H1 (cell line): ENCODE results near the gene MAGI2. TPM values are rescaled to one million over a fixed set of nuclear protein-coding genes. Genes with fewer than 3 reads are reported as not detected.

Experiments
- CTCF ChIA-PET: fragments of 300-600 bp; sonication (Branson Sonifier 250); formaldehyde crosslinking; loops from one replicate; lab custom pipeline; 2021; ENCODE audit not compliant: partially characterized antibody; lab: Charles Lee
- POLR2A ChIA-PET: fragments of 300-600 bp; sonication (Branson Sonifier 250); formaldehyde crosslinking; loops from one replicate; lab custom pipeline; 2021; ENCODE audit warnings: inconsistent platforms; ENCODE audit not compliant: partially characterized antibody; lab: Charles Lee
- DNase-seq, 2 experiments: peaks; one replicate each; pipeline versions ENCODE4 v3.0.0 to v3.0.0-alpha.2; 2010 to 2022; ENCODE audit warnings: low spot score in 2 of 2, low read depth in 1 of 2, mixed read lengths in 1 of 2
- FAIRE-seq: peaks from 2 replicates; lab custom pipeline; 2011; peaks lifted over from hg19 to GRCh38; lab: Jason Lieb, UNC
- H2AFZ ChIP-seq: 2 replicates; pipeline ENCODE4 v1.8.1; 2012; ENCODE audit warnings: low read length, inconsistent platforms
- H2AK5ac ChIP-seq: 2 replicates; pipeline ENCODE4 v1.6.1; 2013; ENCODE audit warnings: low read depth, low read length
- H2BK120ac ChIP-seq: replicated peaks from 2 replicates; pipeline ENCODE3; 2013; ENCODE audit warnings: low read depth, low read length, inconsistent platforms
- H2BK12ac ChIP-seq: 2 replicates; pipeline ENCODE4 v1.6.1; 2013; ENCODE audit warnings: low read depth, low read length
- H2BK15ac ChIP-seq: 2 replicates; pipeline ENCODE4 v1.6.1; 2013; ENCODE audit warnings: low read length
- H2BK20ac ChIP-seq: 2 replicates; pipeline ENCODE4 v1.6.1; 2013; ENCODE audit warnings: low read length
- H2BK5ac ChIP-seq: 2 replicates; pipeline ENCODE4 v1.6.1; 2013; ENCODE audit warnings: low read depth, low read length
- H3K14ac ChIP-seq: 2 replicates; pipeline ENCODE4 v1.6.1; 2013; ENCODE audit warnings: inconsistent platforms; ENCODE audit not compliant: insufficient read length
- H3K18ac ChIP-seq: 2 replicates; pipeline ENCODE4 v1.6.1; 2013; ENCODE audit warnings: low read length; ENCODE audit errors: extremely low read depth
- H3K23ac ChIP-seq: 2 replicates; pipeline ENCODE4 v1.6.1; 2013; ENCODE audit warnings: inconsistent platforms; ENCODE audit not compliant: insufficient read length
- H3K23me2 ChIP-seq: 2 replicates; pipeline ENCODE4 v1.6.1; 2013; ENCODE audit warnings: low read depth, low read length
- H3K27ac ChIP-seq: 2 replicates; pipeline ENCODE4 v1.6.1; 2011; ENCODE audit warnings: low read depth, low read length, inconsistent platforms
- H3K27me3 ChIP-seq, 4 experiments: replicated peaks in 1 of 4; 1 replicate in 1 of 4; 2 replicates in 3 of 4; pipeline versions ENCODE4 v1.6.1 to v1.8.1; 2011 to 2013; ENCODE audit warnings: low read length in 3 of 4, mild to moderate bottlenecking in 3 of 4, inconsistent platforms in 2 of 4, mixed read lengths in 2 of 4, moderate library complexity in 1 of 4; ENCODE audit not compliant: control insufficient read depth in 3 of 4, insufficient read depth in 3 of 4; ENCODE audit errors: extremely low read depth in 1 of 4
- H3K36me3 ChIP-seq, 4 experiments: 2 replicates each; pipeline versions ENCODE4 v1.6.1 to v1.8.1; 2011 to 2013; ENCODE audit warnings: mild to moderate bottlenecking in 4 of 4, low read length in 3 of 4, moderate library complexity in 2 of 4, control low read depth in 1 of 4, inconsistent platforms in 1 of 4; ENCODE audit not compliant: insufficient read depth in 4 of 4, control insufficient read depth in 2 of 4
- H3K4ac ChIP-seq: replicated peaks from 2 replicates; pipeline ENCODE3; 2013; ENCODE audit warnings: low read length, low read depth, mixed read lengths, inconsistent platforms; ENCODE audit not compliant: insufficient read length
- H3K4me1 ChIP-seq, 4 experiments: replicated peaks in 1 of 4; 1 replicate in 1 of 4; 2 replicates in 3 of 4; pipeline versions ENCODE4 v1.6.1 to v1.8.1; 2011 to 2013; ENCODE audit warnings: low read length in 3 of 4, inconsistent platforms in 2 of 4, mixed read lengths in 1 of 4; ENCODE audit not compliant: insufficient read depth in 4 of 4, control insufficient read depth in 3 of 4
- H3K4me2 ChIP-seq, 2 experiments: 2 replicates each; pipeline versions ENCODE4 v1.6.1 to v1.8.1; 2011 to 2013; ENCODE audit warnings: low read depth in 2 of 2, low read length in 2 of 2, control low read depth in 1 of 2, inconsistent platforms in 1 of 2, mild to moderate bottlenecking in 1 of 2; ENCODE audit not compliant: insufficient read depth in 1 of 2
- H3K4me3 ChIP-seq, 4 experiments: fragments of 200-600, 300-600 bp in 1 of 4; sonication (generic), shearing (Covaris generic), sonication (Bioruptor Twin) in 1 of 4; 2 replicates each; pipeline versions ENCODE4 v1.5.1 to v1.8.1; 2011 to 2016; ENCODE audit warnings: low read length in 4 of 4, low read depth in 3 of 4, control low read depth in 2 of 4, inconsistent platforms in 2 of 4, mild to moderate bottlenecking in 2 of 4, mixed read lengths in 1 of 4, moderate library complexity in 1 of 4; ENCODE audit not compliant: insufficient read depth in 2 of 4; ENCODE audit errors: extremely low read depth in 1 of 4
- H3K56ac ChIP-seq: replicated peaks from 2 replicates; pipeline ENCODE3; 2013; ENCODE audit warnings: low read depth, mild to moderate bottlenecking, mixed read lengths, low read length, inconsistent platforms; ENCODE audit not compliant: insufficient read length
- H3K79me1 ChIP-seq: 2 replicates; pipeline ENCODE4 v1.6.1; 2013; ENCODE audit warnings: low read depth, low read length, control low read depth
- H3K79me2 ChIP-seq, 2 experiments: 2 replicates each; pipeline versions ENCODE4 v1.6.1 to v1.8.1; 2012 to 2013; ENCODE audit warnings: low read length in 2 of 2, mild to moderate bottlenecking in 2 of 2, inconsistent platforms in 1 of 2; ENCODE audit not compliant: insufficient read depth in 2 of 2, control insufficient read depth in 1 of 2
- H3K9ac ChIP-seq, 4 experiments: replicated peaks in 1 of 4; 1 replicate in 1 of 4; 2 replicates in 3 of 4; pipeline versions ENCODE4 v1.6.1 to v1.8.1; 2011 to 2013; ENCODE audit warnings: low read depth in 3 of 4, low read length in 3 of 4, control low read depth in 2 of 4, mild to moderate bottlenecking in 2 of 4, moderate library complexity in 2 of 4, inconsistent platforms in 1 of 4; ENCODE audit errors: extremely low read depth in 1 of 4
- H3K9me3 ChIP-seq, 2 experiments: 2 replicates each; pipeline versions ENCODE4 v1.6.1 to v1.8.1; 2012 to 2013; ENCODE audit warnings: mild to moderate bottlenecking in 2 of 2, moderate library complexity in 2 of 2, control low read depth in 1 of 2, inconsistent platforms in 1 of 2, low read depth in 1 of 2, low read length in 1 of 2, mixed read lengths in 1 of 2; ENCODE audit not compliant: insufficient read depth in 2 of 2
- H4K20me1 ChIP-seq, 2 experiments: replicated peaks in 1 of 2; 2 replicates each; pipeline versions ENCODE3 to v1.8.1; 2011 to 2013; ENCODE audit warnings: inconsistent platforms in 2 of 2, low read length in 2 of 2, mild to moderate bottlenecking in 1 of 2; ENCODE audit not compliant: insufficient read depth in 2 of 2, control insufficient read depth in 1 of 2
- H4K5ac ChIP-seq: 2 replicates; pipeline ENCODE4 v1.6.1; 2013; ENCODE audit warnings: low read length, low read depth, mixed read lengths, inconsistent platforms; ENCODE audit not compliant: insufficient read length
- H4K8ac ChIP-seq: 2 replicates; pipeline ENCODE4 v1.8.0; 2013; ENCODE audit warnings: mild to moderate bottlenecking, moderate library complexity, low read length, inconsistent platforms; ENCODE audit not compliant: insufficient read depth; ENCODE audit errors: extremely low read depth
- H4K91ac ChIP-seq: replicated peaks from 2 replicates; pipeline ENCODE3; 2013; ENCODE audit warnings: low read length, mixed read lengths, inconsistent platforms; ENCODE audit not compliant: insufficient read length
- MAFK ChIP-seq: IDR thresholded peaks from 2 replicates; pipeline ENCODE4 v1.6.1; 2012; ENCODE audit warnings: low read depth, mild to moderate bottlenecking, improper control_type of control experiment, low read length
- WGBS, 2 experiments: shearing (Covaris generic) in 1 of 2; methylation state at CpG; one replicate each; pipeline versions ENCODE4 v1.1.6 to v1.1.7; 2013 to 2015; ENCODE audit warnings: low lambda C conversion rate in 2 of 2, mixed read lengths in 2 of 2, inconsistent platforms in 1 of 2, low coverage in 1 of 2, missing lambda C conversion rate in 1 of 2; ENCODE audit not compliant: insufficient replicate concordance in 2 of 2, insufficient coverage in 1 of 2, insufficient read length in 1 of 2; ENCODE audit errors: extremely low coverage in 1 of 2, missing lambda C conversion rate in 1 of 2; 5-methylcytosine and 5-hydroxymethylcytosine counted together
- polyA plus RNA-seq, 7 experiments: library from polyadenylated mRNA; depleted of rRNA in 3 of 7; stranded (reverse) in 5 of 7; unstranded in 2 of 7; fragments of >200 nt in 5 of 7; fragments of 200-250 nt in 2 of 7; gene quantifications; 1 replicate in 5 of 7; 2 replicates in 1 of 7; 4 replicates in 1 of 7; pipeline versions ENCODE4 v1.2.1 to v1.2.3, GENCODE V29; 2011 to 2013; ENCODE audit warnings: missing spikeins in 2 of 7, mixed read lengths in 2 of 7
- total RNA-seq: library from RNA; stranded (reverse); fragmentation: NEBNext Ultra II Directional; extraction: Animal tissue kit (Norgen Biotek cat#: 25700); gene quantifications from 2 replicates; pipeline ENCODE4 v1.2.1, GENCODE V29; 2021

The MAGI2 gene
- total and polyA plus RNA-seq, 2 of the 8 experiments (the other 6 are each of a cell fraction or from before 2014, with no cell fraction given), result 6.0 to 27.3 TPM

DNA sequence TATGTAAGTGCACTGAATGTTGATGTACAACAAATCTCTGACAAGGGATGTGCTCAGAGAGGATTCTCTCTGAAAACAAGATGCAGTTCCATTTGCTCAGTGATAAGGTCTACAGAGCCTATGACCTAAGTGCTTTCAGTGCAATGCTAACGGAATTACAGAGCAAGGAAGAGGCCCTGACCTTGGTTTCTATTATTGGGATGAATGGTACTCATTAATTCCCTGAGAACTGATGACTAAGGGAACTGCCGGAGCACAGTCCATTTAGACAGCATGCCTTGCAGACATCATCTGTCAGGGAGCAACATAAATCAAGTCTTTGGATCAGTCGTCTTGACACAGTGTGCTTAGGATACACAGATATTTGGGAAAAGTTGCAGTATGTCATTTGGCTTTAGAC is 1314.1 kb downstream of the MAGI2 start:
- no peak overlapping the region for H3K9ac ChIP-seq
- 90% methylated on average over 3 of the region's 3 CpGs; no CpG with 5 or more reads in 1 of the 2 experiments for WGBS, 2 experiments
- H2BK15ac ChIP-seq, result no peak overlapping the region
- no peaks in the 10 kb centered on the region for H3K9me3 ChIP-seq
- H2BK20ac ChIP-seq, result no peak overlapping the region
- H2AK5ac ChIP-seq, result no peak overlapping the region
- H3K4ac ChIP-seq, result no peak overlapping the region
- no peaks in the 10 kb centered on the region for H3K23me2 ChIP-seq
- CTCF ChIA-PET, result no interaction called here
- H4K20me1 ChIP-seq, result no peaks in the 10 kb centered on the region
- no peaks in the 10 kb centered on the region for H3K4me1 ChIP-seq
- H3K14ac ChIP-seq, result no peak overlapping the region
- no peak overlapping the region for H3K23ac ChIP-seq
- H4K91ac ChIP-seq, result no peak overlapping the region
- no peak overlapping the region for H3K56ac ChIP-seq
- no peak for DNase-seq
- no peak overlapping the region for H4K5ac ChIP-seq
- no peaks in the 10 kb centered on the region for H3K79me2 ChIP-seq
- no peak overlapping the region for H3K4me3 ChIP-seq
- H2AFZ ChIP-seq, result no peak overlapping the region
- no peaks in the 10 kb centered on the region for H3K79me1 ChIP-seq
- H4K8ac ChIP-seq, result no peak overlapping the region
- H2BK120ac ChIP-seq, result no peak overlapping the region
- H3K36me3 ChIP-seq, result no peaks in the 10 kb centered on the region
- H3K27ac ChIP-seq, result no peak overlapping the region
- H2BK5ac ChIP-seq, result no peak overlapping the region
- no peak for FAIRE-seq
- H3K27me3 ChIP-seq, result no peaks in the 10 kb centered on the region
- no peak overlapping the region for H3K18ac ChIP-seq
- H3K4me2 ChIP-seq, result no peak overlapping the region
- POLR2A ChIA-PET, result no interaction called here
- no peak overlapping the region for H2BK12ac ChIP-seq
- no peak for TF ChIP-seq MAFK
